HG03066 (cell line): ENCODE measurements around the gene VAMP8.
A peak's percentile ranks its signal among the peaks of the same experiment; 100 is the strongest.
"Not testable (repeated sequence)": the region's sequence is repeated elsewhere in the genome, so short reads cannot be mapped to it uniquely, and the experiment has no call there.

Source experiments
- ATAC-seq: cut with Tn5 transposase; IDR thresholded peaks from one replicate; pipeline ENCODE4 v1.9.1; 2021; ENCODE audit warnings: low read depth; ENCODE audit not compliant: unreplicated experiment

VAMP8 gene

DNA sequence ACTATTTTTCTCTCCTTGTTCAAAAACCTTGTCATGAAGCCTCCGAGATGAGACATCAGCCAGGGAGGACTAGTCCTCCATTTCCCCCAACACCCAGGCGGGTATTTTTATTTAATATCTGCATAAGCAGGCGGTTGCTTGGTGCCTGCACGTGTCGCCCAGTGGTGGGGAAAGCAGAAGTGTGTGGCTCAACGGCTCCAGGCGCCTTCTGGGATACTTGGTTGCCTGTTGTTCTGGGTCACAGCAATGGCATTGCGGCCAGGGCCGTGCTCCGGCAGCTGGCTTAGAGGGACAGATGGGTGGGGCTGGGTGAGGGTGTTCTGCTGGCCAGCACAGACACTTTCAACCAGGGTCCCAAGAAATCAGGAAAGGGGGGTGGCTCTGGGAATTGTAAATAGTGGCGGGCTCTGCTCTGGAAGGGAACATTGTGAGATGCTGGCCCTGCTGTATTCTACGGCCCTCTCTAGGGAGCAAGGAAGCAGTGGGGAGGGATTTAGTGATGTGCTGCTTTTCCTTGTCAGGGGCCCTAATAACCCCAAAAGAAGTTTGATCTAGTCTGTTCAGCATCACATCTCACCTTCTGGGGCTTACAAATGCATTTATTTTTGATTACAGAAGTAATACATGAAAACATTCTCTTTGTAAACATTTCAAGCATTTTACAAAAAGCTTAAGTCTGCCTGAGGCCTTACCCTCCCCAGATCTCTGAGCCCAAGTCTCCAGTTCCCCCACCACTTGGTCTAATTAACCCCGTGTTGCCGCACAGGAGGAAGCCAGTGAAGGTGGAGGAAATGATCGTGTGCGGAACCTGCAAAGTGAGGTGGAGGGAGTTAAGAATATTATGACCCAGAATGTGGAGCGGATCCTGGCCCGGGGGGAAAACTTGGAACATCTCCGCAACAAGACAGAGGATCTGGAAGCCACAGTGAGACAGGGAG lies 1.1 kb downstream of the VAMP8 start:
- peak; percentile 35 for ATAC-seq

DNA sequence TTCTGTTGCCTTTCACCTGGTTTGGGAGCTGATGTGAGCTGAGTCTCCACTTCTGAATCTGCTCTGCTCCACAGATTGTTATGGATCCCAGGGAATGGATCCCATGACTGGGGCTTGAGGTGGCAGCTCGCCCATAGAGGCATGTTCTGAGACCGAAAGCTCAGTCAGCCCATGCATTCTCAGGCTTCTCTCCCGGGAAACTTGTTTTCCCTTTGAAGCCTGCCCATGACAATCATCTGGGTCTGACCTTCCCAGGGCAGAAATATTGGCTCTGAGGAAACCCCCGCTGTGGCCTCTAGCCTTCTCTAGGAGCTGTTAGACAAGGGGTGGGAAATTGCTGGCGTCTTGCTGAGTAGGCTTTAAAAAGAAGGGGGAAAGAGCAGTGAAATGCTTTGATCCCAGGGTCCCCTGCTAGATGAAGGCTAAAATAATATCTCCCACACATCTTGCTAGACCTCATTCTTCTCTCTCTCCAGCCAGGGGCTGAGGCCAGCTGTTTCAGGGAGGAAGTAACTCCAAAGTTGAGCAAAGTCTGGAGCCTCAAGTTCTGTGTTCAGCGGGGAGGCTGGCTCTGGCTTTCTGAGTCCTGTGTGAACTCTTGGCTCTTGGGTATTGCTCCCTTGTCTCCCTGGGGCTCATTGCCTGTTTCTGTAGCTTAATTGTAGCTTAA lies 2.0 kb downstream of the VAMP8 start:
- no peak for ATAC-seq

DNA sequence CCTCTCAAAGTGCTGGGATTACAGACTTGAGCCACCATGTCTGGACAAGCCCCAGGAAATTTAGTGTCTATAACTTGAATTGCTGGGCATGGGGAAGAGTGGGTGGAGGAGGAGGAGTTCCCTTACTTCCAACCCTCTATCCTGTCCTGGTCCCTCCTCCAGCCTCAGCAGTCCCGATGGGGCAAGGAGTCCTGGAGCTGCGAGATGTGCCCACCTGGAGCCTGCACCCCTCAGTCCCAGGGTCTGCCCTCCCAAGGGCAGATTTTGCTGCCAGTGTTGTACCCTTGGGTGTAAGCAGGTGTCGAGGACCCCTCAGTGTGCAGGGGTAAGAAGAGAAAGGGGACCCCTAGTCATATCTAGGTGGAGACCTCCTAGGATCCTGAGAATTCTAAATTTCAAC lies 2.8 kb downstream of the VAMP8 start:
- ATAC-seq = no peak

DNA sequence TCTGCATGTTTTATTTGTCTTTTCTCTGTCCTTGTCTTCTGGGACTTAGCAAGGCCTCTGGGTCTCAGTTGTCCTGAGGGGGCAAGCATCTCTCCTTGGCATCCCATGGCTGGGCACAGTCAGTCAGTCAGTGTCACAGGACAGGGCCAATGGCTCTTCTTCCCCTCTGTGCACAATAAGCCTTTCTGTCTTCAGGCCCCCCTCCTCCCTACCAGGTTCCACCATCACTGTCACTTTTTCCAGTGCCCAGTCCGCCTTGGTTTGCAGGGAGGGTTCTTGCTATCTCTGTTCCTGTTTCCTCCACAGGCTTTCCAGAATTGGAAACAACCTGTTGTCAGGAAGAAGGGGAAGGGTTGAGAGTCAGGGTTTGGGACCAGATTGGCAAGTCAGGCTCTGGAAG lies 5.1 kb downstream of the VAMP8 start:
- no peak for ATAC-seq

DNA sequence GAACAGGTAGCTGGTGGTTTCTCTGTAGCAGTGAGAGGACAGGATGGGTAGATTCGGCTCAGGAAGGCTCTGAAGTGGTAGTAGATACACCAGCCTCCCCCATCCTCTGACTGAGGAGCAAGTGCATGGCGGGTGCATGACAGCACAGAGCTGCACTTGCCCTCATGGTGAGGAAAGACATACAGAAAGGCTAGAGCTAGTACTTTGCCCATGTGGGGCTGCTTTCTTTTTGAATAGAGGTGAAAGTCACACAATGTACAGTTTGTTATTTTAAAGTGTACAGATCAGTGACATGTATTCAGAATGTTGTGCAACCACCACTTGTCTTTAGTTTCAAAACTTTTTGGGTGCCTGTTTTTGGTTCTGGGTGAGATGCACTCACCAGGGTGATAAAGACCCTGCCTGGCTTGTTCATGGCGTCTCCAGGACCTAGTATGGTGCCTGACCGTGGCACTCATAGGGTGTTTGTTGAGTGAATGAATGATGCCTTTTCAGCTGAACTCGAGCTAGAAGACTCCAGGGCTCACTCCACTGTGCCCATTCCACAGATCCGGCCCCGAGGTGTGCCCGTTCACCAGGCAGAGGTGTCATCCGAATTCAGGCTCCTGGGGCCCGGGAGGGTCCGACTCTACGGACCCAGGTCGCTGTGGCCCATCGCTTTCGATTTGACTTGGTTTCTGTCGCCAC lies 6.4 kb downstream of the VAMP8 start:
- no peak for ATAC-seq

DNA sequence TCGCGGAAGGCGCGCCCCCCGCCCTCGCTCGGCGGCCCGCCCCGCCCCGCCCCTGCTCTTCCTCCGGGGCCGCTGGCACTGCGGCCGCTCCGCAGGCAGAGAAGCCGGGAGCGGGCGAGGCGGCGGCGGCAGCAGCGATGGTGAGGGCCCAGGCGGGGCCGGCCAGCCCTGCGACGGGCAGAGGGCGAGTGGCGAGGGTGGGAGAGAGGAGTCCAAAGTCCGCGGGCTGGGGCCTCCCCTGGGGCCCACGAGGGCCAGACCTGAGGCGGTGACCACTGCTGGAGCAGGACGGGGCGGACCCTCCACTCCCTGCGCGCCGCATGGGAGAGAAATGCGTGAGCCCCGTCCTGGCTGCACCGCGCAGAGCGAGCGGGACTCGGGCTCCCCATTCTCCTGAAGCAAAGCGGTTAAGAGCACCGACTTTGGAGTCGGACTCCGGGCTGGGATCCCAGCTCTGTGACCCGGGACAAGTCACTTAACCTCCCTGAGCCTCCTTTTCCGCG lies 7.0 kb downstream of the VAMP8 start, which contains the start of gene VAMP5:
Gene VAMP5 (plus strand): TSS at position 78 of the 503 bp plus-strand sequence. CDS start 60 bp downstream, at position 138.
- ATAC-seq = no peak

DNA sequence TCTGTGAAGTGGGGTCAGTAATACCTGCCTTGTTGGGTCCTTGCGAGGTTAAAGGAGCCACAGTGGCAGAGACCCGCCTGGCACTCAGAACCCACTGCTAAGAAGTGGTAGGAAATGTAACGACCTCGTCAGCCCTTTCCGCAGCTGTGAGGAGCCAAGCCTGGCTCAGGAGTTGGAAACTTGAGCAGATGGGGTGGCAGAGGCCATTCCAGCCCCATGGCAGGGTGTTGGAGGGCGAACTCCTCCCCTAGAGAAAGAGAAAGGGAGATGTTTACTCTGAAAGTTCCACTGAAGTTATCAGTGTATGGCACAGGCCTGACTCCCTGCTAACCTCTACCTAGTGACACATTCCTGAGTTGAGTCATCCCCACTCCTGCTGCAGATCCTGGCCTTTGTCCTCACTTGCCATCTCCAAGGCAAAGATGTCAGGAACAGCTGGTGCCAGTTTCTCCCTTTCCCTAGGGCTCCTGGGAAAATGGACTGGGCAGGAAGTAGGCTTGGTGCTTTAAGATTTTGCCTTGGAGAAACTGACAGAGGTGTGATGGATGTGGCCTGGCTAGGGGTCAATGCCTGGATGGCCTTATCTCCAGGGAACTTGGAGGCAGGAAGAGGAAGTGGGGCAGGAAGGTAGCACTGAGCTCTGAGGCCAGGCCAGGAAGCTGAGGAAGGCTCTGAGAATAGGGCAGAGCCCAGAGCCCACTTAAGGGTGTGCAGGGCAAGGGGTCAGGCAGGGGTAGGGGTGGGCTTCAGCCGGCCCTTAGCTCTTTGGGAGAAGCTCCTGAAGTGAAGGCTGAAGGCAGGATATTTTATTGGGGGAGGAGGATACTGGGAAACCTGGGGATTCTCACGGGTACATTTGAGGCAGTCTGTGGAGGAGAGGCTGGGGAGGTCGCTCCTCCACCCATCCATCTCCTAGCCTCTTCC lies 7.7 kb downstream of the VAMP8 start:
- peak; percentile 41 for ATAC-seq

DNA sequence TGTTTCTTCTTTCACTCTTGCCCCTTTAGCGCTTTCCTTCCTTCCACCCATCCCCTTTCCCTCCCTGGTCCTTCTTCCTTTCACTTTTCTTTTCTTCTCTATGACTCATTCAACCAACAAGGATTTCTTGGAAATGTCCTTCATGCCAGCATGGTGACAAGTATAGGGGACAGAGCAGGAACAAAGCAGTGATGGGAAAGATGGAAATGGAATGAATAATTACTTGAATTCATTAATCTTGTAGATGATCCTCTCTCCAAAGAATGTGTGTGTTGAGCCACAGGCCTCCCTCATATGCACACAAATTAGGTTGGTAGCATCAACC lies 8.4 kb downstream of the VAMP8 start:
- no peak for ATAC-seq

DNA sequence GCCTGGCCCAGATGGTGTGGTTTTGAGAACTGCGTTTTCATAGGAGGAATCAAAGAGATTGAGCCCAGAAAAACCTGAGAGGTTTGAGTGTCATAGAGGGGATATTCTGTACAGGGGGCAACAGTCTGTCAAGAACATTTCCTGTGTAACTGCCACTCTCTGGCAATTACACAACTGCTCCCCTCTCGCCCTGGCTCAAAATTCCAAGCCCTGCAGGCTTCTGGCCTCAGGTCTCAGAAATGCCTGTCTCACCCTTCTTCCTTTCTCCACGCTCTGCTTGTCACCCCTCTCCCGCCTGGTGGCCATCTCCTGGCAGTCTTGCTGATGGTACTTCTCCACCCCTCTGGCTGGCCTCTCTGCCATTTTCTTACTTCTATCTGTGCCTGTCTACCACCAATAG lies 10.8 kb downstream of the VAMP8 start:
- no peak for ATAC-seq

DNA sequence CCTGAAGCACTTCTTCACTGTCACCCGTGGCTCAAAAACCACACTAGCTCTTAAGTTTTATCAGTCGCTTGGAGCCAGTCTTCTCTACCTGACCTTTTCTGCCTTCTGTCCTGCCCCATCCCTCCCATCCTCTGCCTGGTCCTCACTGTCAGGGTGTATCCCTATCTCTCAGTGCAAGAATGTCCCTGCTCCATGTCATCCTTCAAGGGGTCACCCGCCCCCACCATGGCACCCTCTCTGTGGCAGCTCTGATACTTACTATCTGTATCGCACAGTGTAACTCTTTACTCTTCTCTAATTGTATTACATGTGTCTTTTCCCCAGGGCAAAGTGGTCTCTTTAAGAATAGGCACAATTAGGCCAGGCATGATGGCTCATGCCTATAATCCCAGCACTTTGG lies 11.3 kb downstream of the VAMP8 start:
- no peak for ATAC-seq

DNA sequence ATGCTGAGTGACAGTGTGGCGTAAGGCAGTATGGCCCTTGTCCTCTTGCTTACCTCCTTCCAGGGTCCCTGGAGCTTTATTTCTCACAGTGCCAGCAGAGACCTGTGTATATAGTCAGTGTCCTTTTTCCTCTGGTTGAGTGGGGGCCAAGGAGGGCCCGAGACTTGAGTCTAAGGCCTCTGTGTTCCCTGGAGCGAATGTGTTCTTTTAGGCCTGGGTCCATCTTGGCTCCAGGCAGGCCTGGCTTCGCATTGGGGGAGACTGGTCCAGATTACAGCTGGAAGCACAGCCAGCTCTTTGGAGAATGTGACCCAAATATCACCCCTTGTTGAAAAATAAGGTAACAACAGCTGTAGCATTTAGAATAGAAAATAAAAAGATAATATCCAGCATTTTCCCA lies 11.8 kb downstream of the VAMP8 start:
- ATAC-seq = no peak

DNA sequence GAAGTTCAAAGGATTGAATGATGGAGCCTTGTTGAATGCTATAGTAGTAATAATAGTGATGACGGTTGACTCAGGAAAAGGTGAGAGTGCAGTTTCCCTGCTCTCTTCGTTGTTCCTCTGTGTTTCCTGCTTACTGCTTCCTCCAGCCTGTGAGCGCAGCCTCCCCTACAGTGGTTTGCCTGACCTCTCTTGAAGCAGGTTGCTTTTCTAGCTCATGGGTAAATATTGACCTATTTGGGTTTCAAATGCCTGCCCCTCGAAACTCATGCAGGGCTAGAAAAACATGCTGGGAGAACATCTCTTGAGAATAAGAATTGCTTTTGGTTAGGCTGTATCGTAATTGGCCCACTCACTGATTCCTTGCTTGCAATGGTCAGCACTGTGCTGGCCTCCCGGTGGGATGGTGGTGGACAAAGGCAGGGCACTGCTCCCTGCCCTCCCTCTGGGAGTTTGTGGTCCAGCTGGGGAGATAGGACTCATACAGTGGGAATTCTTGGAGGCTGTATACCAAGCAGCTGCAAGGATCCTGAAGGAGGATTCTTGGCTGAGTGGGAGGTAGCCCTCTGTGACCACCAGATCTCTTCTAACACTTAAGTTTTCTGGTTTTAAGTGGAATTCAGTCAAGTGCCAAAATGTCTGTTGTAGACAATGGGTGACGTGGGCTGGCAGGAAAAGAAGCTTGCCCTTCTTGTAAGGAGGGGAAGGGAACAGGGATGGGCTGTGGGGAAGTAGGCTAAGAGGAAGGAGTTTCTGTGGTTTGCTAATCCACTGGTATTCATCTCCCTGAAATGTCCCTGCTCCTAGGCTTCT lies 12.8 kb downstream of the VAMP8 start:
- ATAC-seq = no peak

DNA sequence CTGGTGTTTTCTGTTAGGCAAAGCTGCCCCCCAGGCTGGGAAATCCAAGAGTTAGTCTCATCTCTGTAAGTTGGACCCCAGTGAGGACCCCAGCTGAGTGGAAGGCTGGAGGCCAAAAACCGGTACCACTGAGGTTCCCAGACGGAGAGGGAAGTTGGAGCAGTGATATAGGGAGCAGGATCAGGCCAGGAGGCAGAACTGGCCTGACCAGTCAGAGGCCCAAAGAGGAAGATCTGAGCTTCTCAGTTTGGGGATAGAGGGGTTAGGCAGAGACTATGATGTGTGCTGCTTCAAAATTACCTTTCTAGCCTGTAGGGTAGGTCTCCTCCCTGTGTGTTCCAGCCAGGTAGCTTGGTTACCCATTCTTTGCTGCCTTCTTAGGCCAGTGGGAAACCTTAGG lies 13.6 kb downstream of the VAMP8 start:
- no peak for ATAC-seq

DNA sequence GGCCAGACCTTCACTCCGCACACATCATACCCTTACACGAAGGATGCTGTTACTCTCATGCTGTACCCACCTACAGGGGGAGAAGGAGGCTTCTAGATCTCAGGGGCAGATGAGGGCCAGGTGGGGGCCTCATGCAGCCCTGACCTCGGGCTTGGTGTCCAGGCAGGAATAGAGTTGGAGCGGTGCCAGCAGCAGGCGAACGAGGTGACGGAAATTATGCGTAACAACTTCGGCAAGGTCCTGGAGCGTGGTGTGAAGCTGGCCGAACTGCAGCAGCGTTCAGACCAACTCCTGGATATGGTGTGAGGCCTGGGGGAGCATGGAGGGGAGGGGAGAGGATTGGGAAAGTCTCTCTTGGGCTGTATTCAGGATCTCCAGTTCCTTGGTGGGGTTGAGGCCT lies 14.2 kb downstream of the VAMP8 start:
- no peak for ATAC-seq

DNA sequence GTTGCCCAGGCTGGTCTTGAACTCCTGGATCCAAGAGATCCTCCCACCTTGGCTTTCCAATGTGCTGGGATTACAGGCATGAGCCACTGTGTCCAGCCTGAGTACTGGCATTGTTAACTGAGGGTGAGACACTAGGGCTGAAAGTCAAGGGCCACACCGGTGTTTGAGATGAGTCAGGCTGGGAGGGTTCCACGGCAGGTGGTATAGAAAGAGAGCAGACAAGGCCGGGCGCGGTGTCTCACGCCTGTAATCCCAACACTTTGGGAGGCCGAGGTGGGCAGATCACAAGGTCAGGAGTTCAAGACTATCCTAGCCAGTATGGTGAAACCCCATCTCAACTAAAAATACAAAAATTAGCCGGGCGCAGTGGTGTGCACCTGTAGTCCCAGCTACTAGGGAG lies 14.9 kb downstream of the VAMP8 start:
- not testable (repeated sequence) for ATAC-seq

DNA sequence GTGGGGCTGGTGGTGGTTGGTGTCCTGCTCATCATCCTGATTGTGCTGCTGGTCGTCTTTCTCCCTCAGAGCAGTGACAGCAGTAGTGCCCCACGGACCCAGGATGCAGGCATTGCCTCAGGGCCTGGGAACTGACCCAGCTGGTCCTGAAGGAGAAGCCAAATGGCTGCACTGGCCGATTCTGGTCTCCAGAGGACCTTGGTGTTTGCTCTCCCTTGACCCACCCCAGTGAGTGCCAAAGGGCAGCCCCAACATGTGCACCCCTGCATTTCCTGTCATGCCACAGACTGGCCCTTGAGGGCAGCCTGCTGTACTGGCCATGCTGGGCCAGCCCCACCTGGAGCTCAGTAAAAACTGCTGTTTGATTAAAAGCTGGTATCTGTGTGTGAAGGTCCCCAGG lies 15.6 kb downstream of the VAMP8 start:
- ATAC-seq = no peak

DNA sequence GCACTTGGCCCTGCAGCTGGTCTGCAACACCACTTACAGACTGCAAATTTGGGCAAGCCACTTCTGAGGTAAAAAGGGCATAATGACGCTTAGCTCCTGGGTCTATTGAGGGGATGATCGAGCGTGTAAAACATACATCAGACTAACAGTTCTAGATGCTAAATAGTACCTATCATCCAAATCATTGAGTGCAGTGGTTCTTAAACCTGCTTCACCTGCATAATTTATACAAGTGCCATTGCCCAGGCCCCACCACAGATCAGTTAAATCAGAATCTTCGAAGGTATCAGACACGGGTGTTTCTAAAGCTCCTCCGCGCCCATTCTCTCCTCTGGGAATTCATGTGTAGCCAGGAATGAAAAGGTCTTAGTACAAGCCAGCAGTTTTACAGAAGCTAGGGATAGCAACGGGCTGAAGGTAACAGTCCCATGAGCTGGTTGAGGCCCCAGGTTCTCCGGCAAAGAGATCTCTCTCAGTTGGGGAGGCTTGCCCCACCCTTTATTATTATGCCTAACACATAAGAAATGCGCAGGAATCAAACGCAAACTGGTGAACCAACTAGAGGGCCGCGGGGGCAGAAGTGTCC lies 17.4 kb downstream of the VAMP8 start:
- ATAC-seq = no peak

DNA sequence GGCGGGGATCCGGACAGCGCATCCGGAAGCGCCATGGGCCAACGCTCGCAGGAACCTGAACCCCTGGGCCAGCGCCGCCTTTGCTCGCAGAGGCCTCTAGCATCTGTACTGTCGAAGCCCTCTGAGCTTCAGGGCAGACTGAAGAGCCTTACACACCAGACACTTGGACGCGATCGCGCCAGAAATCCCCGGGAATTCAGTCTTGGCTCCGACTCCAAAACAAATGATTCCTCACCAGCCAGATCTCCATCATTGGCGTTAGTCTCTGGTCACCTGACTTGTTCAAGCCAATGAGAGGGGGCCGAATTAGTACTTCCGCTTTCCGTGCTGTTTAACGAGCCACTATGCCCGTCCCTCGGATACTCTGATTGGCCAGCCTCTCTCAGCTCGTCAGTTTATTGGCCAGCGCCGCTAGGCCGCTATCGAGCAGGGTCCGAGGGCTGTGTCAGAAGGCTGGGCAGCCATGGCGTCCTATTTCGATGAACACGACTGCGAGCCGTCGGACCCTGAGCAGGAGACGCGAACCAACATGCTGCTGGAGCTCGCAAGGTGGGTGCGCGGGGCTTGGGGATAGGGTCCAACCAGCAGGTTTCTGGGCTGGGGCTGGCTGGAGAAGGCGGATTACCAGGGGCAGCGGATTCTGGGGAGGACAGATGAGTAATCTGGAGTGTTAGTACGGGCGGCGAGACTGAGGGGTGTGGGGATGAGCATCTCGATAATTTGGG lies 18.1 kb downstream of the VAMP8 start, which contains the start of gene RNF181:
Gene RNF181 (plus strand): TSS at position 445 of the 725 bp plus-strand sequence. CDS start 19 bp downstream, at position 464.
- ATAC-seq = peak; percentile 99
